OCI-LY7 (cell line): ENCODE measurements around the gene FOXJ3. TPM values are rescaled to one million over a fixed set of nuclear protein-coding genes. Genes with fewer than 3 reads are reported as not detected.
A peak's percentile ranks its signal among the peaks of the same experiment; 100 is the strongest.

ENCODE experiments used
- BruUV-seq: library from RNA; stranded (reverse); fragments of 400-500 nt; replicated peaks from 2 replicates; lab custom pipeline; 2021; lab: Mats Ljungman, UMichigan
- CTCF ChIA-PET: fragments of 300-600 bp; sonication (Branson Sonifier 250); formaldehyde crosslinking; loops from one replicate; lab custom pipeline; 2022; ENCODE audit warnings: antibody characterized with exemption; ENCODE audit not compliant: unreplicated experiment; lab: Charles Lee
- POLR2A ChIA-PET: fragments of 300-600 bp; sonication (Branson Sonifier 250); formaldehyde crosslinking; loops from one replicate; lab custom pipeline; 2022; ENCODE audit warnings: antibody characterized with exemption; lab: Charles Lee
- DNase-seq: peaks from one replicate; pipeline ENCODE4 v3.0.0-alpha.2; 2015; ENCODE audit warnings: low spot score
- H2AFZ ChIP-seq: fragments of 200-600 bp; sonication (generic), shearing (Covaris generic); 2 replicates; pipeline ENCODE4 v1.6.1; 2014; ENCODE audit warnings: mild to moderate bottlenecking, antibody characterized with exemption, low read length, moderate library complexity
- H3K27ac ChIP-seq: fragments of 200-600 bp; sonication (generic); 2 replicates; pipeline ENCODE4 v1.5.1; 2014; ENCODE audit warnings: mixed run types, low read depth, mild to moderate bottlenecking, moderate library complexity, low read length, inconsistent platforms; ENCODE audit not compliant: poor library complexity, severe bottlenecking
- H3K36me3 ChIP-seq: fragments of 200-600 bp; sonication (generic); 2 replicates; pipeline ENCODE4 v1.6.1; 2014; ENCODE audit warnings: mild to moderate bottlenecking, antibody characterized with exemption, low read length, moderate library complexity, mixed read lengths; ENCODE audit not compliant: insufficient read depth
- H3K4me1 ChIP-seq: fragments of 200-600 bp; sonication (generic); 2 replicates; pipeline ENCODE4 v1.5.1; 2014; ENCODE audit warnings: mild to moderate bottlenecking, low read length; ENCODE audit not compliant: insufficient read depth, poor library complexity, severe bottlenecking
- H3K4me2 ChIP-seq: fragments of 200-600 bp; sonication (generic); 2 replicates; pipeline ENCODE4 v1.6.1; 2014; ENCODE audit warnings: mild to moderate bottlenecking, low read length
- H3K4me3 ChIP-seq: fragments of 200-600 bp; sonication (generic); 2 replicates; pipeline ENCODE4 v1.5.1; 2014; ENCODE audit warnings: mild to moderate bottlenecking, low read depth, low read length; ENCODE audit not compliant: poor library complexity, severe bottlenecking
- H3K79me2 ChIP-seq: fragments of 200-600 bp; sonication (generic); 2 replicates; pipeline ENCODE4 v1.6.1; 2016; ENCODE audit warnings: low read depth, mild to moderate bottlenecking, low read length, moderate library complexity, mixed read lengths; ENCODE audit not compliant: insufficient read depth
- H3K9me2 ChIP-seq: fragments of 200-600 bp; sonication (generic); 2 replicates; pipeline ENCODE4 v1.6.1; 2016; ENCODE audit warnings: mild to moderate bottlenecking, low read length, mixed read lengths; ENCODE audit not compliant: insufficient read depth
- H3K9me3 ChIP-seq: fragments of 200-600 bp; sonication (generic); 2 replicates; pipeline ENCODE4 v1.6.1; 2014; ENCODE audit warnings: mild to moderate bottlenecking, mixed run types, low read length, mixed read lengths
- H4K20me1 ChIP-seq: fragments of 200-600 bp; sonication (generic); 2 replicates; pipeline ENCODE4 v1.6.1; 2014; ENCODE audit warnings: mild to moderate bottlenecking, antibody characterized with exemption, low read length, moderate library complexity, mixed read lengths; ENCODE audit not compliant: insufficient read depth
- CTCF ChIP-seq: fragments of 200-600 bp; sonication (generic); conservative IDR thresholded peaks from 2 replicates; pipeline ENCODE4 v1.5.1; 2014; ENCODE audit warnings: mild to moderate bottlenecking, antibody characterized with exemption, low read length, moderate library complexity, mixed read lengths
- EZH2phosphoT487 ChIP-seq: fragments of 200-600 bp; sonication (generic); IDR thresholded peaks from 2 replicates; pipeline ENCODE4 v1.6.1; 2018; ENCODE audit warnings: low read depth, borderline replicate concordance, mild to moderate bottlenecking, mixed run types, antibody characterized with exemption, low read length, moderate library complexity, mixed read lengths
- intact Hi-C: fragments of 100-400 bp; cut with micrococcal nuclease; formaldehyde crosslinking; loops from one replicate; pipeline ENCODE4 v1.10.0; 2022; ENCODE audit not compliant: unreplicated experiment
- total RNA-seq, 2 experiments: library from RNA; depleted of rRNA in 1 of 2; stranded (reverse); fragments of >200 nt in 1 of 2; shearing (Covaris generic) in 1 of 2; gene quantifications; 2 replicates each; pipeline ENCODE4 v1.2.3, GENCODE V29; 2014 to 2022

FOXJ3 gene
- total RNA-seq, 2 experiments from 2014 or later: 34.8 to 43.1 TPM

- no peak for DNase-seq
- Histone ChIP-seq H4K20me1 (peaks cover 5% of the 10 kb centered on the region; the same call in 1 of the 2 replicates), H3K36me3 (peaks cover 17% of the 10 kb centered on the region), H3K27ac (no peak overlapping the region), H3K79me2 (no peaks in the 10 kb centered on the region), H3K4me1 (no peaks in the 10 kb centered on the region), H2AFZ (no peak overlapping the region), H3K9me2 (no peaks in the 10 kb centered on the region), H3K4me2 (no peak overlapping the region), H3K4me3 (no peak overlapping the region), H3K9me3 (no peaks in the 10 kb centered on the region)
- ChIA-PET POLR2A (interaction anchor here (0.7 kb wide), 1 partner anchor 50 kb away, joined by 3 read pairs; no protein-coding TSS in a partner anchor), CTCF (interaction anchor here (0.6 kb wide), 1 partner anchor 203 kb away, joined by 3 read pairs; no protein-coding TSS in a partner anchor)
- no TSS peak for BruUV-seq
- intact Hi-C loops: loop anchor here (2.0 kb wide), 1 partner anchor 599 kb away; no protein-coding TSS in a partner anchor
- TF ChIP-seq CTCF: no peak
- TF ChIP-seq EZH2phosphoT487: no peak
These were observed 160.9 kb downstream of the FOXJ3 start for GRCh38 chr1:42173961-42174735.

DNA sequence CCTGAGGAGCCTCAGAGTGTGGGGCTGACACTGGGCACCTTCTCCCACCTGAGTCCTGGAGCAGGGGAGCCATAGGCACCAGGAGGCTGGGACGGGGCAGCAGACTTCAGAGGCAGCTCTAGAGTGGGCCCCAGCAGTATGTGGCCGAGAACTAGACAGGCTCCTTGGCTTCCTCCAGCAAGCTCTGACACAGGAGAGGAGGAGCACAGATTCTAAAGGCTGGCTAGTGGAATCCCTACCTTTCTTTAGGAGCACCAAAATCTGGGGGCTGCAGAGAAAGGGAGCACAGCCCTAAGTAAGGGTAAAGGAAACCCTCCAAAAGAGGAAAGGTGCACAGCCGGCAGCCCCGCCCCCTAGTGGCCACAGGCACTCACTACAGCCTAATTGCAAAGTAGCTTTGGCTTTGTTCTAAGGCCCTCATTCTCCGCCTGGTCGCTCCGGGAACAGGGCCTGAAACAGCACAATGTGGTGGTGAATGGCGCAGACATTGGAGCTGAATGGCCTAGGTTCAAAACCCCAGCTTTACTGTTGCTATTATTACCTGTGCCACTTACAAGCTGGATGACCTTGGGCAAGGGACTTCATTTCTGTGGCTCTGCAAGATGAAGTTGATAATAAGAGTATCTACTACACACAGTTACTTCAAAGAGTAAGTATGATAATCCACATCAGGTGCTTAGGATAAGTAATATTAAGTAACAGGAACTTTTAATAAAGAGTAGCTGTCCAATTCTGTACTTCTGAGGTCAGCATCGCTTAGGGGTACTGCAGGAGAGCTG lies 161.7 kb downstream of the FOXJ3 start:
- Histone ChIP-seq H3K27ac (no peak overlapping the region), H3K4me3 (no peak overlapping the region), H2AFZ (no peak overlapping the region), H3K79me2 (no peaks in the 10 kb centered on the region), H3K4me2 (no peak overlapping the region), H3K9me2 (no peaks in the 10 kb centered on the region), H4K20me1 (peaks cover 5% of the 10 kb centered on the region; the same call in 1 of the 2 replicates), H3K4me1 (no peaks in the 10 kb centered on the region), H3K36me3 (peaks cover 13% of the 10 kb centered on the region; the same call in 1 of the 2 replicates), H3K9me3 (no peaks in the 10 kb centered on the region)
- CTCF ChIA-PET: interaction anchor here (0.6 kb wide), 2 partner anchors 203 to 1684 kb away, joined by 3 to 4 read pairs; no protein-coding TSS in a partner anchor
- POLR2A ChIA-PET: interaction anchor here (0.6 kb wide), 1 partner anchor 23 kb away, joined by 3 read pairs; no protein-coding TSS in a partner anchor
- peak; percentile 59 for DNase-seq
- no peak for TF ChIP-seq EZH2phosphoT487
- peak; percentile 94 for TF ChIP-seq CTCF
- BruUV-seq: no TSS peak
- intact Hi-C loops: loop anchor here (2.0 kb wide), 1 partner anchor 599 kb away; no protein-coding TSS in a partner anchor
